GM21528 (cell line): ENCODE measurements around the gene CLECL1.
"Not testable (repeated sequence)": the region's sequence is repeated elsewhere in the genome, so short reads cannot be mapped to it uniquely, and the experiment has no call there.

ENCODE experiments used
- ATAC-seq: cut with Tn5 transposase; IDR thresholded peaks from one replicate; pipeline ENCODE4 v1.9.1; 2021; ENCODE audit warnings: mild to moderate bottlenecking, moderate library complexity; ENCODE audit not compliant: unreplicated experiment, low FRiP score

The CLECL1 gene

DNA sequence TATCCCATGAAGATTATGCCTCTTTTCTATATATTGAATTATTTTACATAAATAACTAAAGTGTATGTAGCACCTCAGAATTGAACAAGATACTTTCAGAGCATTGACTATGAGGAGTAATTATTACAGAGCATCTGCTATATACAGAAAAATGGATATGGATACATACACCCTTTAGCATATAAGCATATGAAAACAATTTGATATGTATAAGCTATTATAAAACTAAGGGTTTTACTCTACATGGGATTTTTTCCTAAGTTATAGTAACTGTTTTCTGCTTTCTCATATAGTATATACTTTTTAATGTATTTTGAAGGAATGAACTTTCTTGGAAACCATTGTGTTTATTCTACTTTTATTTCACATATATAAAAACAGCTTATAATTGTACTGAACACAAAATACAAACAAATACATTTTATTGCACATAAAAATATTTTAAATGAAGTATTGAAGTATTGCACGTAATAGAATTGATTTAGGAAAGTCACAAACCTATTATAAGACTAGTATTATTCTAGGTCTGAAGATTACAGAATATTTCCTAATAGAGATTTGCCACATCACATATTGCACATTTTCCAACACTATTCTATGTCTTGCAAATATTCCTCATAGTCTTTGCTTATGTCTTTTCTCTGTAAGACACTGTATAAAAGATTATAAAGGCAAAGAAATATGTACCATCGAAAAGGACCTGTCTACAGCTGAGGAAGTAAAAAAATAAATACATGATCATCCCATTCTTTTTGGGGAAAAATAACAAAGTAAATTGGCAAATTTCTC, 19.4 kb upstream of the CLECL1 start:
- ATAC-seq = no peak

GRCh38 chr12:9751204-9752144, 18.6 kb upstream of the CLECL1 start:
- ATAC-seq = no peak

- ATAC-seq = no peak
Measured at GRCh38 chr12:9750276-9751203, 17.6 kb upstream of the CLECL1 start.

GRCh38 chr12:9749640-9750039, 16.7 kb upstream of the CLECL1 start:
- ATAC-seq = no peak

DNA sequence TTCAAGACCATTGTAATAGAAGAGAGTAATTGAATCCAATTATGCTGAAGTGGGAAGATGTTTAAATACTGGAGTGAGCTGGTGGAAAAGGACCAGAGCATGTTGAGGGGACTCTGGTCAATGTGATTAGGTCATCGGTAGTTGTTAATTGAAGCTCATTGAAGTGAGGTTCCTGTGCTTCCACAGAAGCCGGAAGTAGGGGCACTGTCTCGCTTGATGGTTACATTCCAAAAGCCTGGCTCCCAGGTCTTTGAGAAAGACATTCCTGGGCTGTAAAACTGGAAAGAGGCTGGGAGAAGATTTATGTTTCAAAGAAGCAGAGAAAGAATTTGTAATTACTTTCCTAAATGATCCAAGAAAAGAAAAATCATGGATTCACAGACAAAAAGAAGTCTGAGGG, 12.3 kb upstream of the CLECL1 start:
- ATAC-seq = no peak

- ATAC-seq = no peak
Measured at GRCh38 chr12:9742661-9743060, 9.8 kb upstream of the CLECL1 start.

GRCh38 chr12:9741726-9742125, 8.8 kb upstream of the CLECL1 start:
- ATAC-seq = peak; percentile 79

DNA sequence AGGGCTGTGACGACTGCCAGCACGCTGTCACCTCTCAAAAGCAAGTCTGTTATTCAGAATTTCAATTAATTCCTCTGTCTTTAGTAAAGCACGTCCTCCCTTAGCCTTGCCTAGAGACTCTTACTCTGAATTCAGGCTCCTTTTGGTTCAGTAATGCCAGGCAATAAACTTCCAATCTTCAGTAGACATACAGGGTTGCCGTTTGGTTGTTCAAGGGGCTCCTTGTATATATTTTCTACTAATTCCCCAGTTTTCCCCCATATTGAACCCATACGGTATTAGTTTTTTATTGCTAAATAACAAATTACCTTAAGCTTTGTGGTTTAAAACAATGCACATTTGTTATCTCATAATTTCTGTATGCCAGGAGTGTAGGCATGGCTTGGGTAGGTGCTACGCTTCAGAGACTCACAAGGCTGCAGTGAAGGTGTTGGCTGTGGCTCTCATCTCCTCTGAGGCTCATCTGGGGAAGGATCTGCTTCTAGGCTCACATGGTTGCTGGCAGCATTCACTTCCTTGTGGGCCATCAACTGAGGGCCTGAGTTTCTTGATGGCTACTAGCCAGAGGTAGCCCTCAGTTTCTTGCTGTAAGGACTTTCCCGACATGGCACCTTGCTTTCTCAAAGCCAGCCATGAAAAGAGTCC, 7.3 kb upstream of the CLECL1 start:
- ATAC-seq = no peak

DNA sequence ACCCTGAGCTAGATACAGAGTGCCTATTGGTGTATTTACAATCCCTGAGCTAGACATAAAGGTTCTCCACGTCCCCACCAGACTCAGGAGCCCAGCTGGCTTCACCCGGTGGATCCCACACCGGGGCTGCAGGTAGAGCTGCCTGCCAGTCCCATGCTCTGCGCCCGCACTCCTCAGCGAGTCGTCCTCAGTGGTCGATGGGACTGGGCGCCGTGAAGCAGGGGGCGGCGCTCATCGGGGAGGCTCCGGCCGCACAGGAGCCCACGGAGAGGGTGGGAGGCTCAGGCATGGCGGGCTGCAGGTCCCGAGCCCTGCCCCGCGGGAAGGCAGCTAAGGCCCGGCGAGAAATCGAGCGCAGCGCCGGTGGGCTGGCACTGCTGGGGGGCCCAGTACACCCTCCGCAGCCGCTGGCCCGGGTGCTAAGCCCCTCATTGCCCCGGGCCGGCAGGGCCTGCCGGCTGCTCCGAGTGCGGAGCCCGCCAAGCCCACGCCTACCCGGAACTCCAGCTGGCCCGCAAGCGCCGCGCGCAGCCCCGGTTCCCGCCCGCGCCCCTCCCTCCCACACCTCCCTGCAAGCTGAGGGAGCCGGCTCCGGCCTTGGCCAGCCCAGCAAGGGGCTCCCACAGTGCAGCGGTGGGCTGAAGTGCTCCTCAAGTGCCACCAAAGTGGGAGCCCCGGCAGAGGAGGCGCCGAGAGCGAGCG, 6.7 kb upstream of the CLECL1 start:
- ATAC-seq = not testable (repeated sequence)

DNA sequence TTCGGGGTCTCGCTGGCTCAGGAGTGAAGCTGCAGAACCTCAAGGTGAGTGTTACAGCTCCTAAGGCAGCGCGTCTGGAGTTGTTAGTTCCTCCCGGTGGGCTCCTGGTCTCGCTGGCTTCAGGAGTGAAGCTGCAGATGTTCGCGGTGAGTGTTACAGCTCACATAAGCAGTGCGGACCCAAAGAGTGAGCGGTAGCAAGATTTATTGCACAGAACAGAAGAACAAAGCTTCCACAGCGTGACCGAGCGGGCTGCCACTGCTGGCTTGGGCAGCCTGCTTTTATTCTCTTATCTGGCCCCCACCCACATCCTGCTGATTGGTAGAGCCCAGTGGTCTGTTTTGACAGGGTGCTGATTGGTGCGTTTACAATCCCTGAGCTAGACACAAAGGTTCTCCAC, 6.0 kb upstream of the CLECL1 start:
- ATAC-seq = not testable (repeated sequence)

DNA sequence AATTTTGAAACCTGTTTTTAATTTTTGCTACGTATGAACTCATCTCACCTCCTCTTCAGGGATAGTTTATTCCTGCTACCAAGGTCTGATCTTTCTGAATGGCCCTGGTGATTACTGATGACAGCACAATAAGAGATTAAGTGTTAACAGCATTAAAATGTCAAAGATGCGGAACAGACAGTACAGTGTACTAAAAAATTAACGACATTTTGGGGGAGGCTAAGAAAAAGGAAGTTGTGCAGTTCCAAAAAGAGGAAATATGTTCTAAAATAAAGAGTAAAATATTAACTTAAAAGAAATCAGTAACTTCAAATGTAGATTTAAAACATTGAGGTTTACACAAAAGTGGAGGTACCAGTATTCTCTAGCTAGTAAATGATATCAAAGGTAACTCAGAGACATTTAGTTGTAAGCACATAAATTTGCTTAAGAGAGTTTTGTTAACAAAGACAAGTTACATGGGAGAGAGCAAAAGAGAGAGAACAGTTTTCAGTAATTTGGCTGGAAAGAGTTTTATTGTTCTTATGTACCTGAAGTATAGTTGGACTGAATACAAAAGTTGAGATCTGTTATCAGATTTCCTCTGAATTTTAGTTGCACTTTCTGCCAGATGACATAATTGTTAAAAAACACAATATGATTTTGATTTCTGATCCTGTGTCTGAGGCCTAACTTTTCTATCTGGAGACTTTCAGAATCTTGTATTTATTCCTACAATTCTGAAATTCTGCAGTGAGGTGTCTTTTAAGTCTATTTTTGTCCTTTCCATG, 4.2 kb upstream of the CLECL1 start:
- ATAC-seq = no peak

DNA sequence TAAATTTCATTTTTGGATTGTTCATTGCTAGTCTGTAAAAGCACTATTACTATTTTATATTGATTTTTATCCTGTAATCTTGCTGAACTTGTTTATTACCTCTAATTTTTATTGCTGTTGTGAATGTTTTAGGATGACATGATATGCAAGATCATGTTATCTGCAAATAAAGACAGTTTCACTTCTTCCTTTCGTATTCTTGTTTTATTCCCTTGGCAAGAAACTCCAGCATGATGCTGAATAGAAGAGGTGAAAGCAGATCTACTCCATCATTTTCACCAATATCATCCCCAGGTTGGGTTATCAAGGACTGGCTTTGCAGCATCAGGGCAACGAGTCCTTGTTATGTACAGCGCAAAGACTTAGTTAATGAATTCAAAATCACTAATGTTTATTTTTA, 2.7 kb upstream of the CLECL1 start:
- ATAC-seq = no peak

GRCh38 chr12:9731797-9732196, 1.1 kb downstream of the CLECL1 start:
- ATAC-seq = no peak

DNA sequence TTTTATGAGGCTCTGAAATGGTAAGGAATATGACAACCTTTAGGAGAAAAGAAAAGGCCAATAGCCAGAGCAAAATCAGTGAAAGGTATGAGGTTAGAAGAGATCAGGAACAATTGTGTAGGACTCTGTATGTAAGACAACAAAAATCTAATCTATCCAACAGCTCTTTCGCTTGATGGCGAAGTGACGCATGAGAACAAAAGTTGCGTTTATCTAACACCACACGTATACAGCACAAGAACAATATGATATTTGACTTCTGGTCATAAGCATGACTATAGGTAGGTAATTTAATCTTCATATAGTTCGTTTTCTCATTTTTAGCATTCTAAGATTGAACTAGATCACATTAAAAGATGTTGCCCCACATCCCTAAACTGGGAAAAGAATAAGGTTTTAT, 1.5 kb downstream of the CLECL1 start:
- ATAC-seq = no peak

DNA sequence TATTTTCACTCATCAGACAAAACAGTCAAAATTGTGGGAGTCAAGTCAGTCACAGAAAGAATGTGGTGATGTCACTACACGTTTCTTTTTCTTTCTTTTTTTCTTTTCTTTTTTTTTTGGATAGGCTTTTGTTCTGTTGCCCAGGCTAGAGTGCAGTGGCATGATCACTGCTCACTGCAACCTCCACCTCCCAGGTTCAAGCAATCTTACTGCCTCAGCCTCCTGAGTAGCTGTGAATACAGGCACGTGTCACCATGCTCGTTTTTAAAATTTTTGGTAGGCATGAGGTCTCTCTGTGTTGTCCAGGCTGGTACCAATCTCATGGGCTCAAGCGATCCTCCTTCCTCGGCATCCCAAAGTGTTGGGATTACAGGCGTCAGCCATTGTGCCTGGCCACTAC, 2.3 kb downstream of the CLECL1 start:
- no peak for ATAC-seq

- no peak for ATAC-seq
Measured at GRCh38 chr12:9730011-9730410, 2.9 kb downstream of the CLECL1 start.

DNA sequence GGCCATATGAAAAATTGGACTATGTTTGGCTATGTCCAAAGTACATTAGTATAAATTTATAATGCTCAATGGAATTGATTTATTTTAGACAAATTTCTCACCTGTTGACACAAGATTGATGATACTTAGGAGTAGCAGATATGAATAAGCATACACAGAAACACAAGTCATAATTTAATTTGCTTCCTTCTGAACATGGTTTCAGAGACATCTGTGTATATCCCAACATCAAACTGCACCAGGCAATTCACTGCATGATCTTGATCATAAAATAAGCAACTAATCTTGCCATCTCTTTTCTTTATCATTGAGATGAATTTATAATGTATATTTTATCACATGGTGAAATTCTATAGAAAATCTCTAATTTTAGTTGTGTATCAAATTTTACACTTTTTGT, 3.8 kb downstream of the CLECL1 start:
- ATAC-seq = no peak

- no peak for ATAC-seq
Measured at GRCh38 chr12:9727813-9728212, 5.1 kb downstream of the CLECL1 start.
